DOHH2 (cell line): ENCODE results near the gene PLS3.

ENCODE experiments used
- CTCF ChIP-seq: fragments of 200-600 bp; sonication (generic); IDR thresholded peaks from one replicate; pipeline ENCODE4 v1.5.1; 2014; ENCODE audit warnings: antibody characterized with exemption, mild to moderate bottlenecking, low read depth, low read length; ENCODE audit not compliant: poor library complexity, severe bottlenecking
- EZH2phosphoT487 ChIP-seq: fragments of 200-600 bp; sonication (generic); IDR thresholded peaks from 2 replicates; pipeline ENCODE4 v1.6.1; 2017; ENCODE audit warnings: borderline replicate concordance, mild to moderate bottlenecking, antibody characterized with exemption, low read length, moderate library complexity, mixed read lengths

GRCh38 chrX:115549008-115549407 lies 12.0 kb upstream of the PLS3 start:
- TF ChIP-seq CTCF: no peak
- TF ChIP-seq EZH2phosphoT487: no peak
